Mucosa of descending colon (tissue), 3 donors: Measurements from ENCODE around the gene NIP7. TPM values are rescaled to one million over a fixed set of nuclear protein-coding genes. Genes with fewer than 3 reads are reported as not detected.

ENCODE experiments used
- total RNA-seq, 3 donors: library from RNA; stranded (reverse); fragmentation: NEBNext Ultra II Directional in 2 of 3; extraction: Animal tissue kit (Norgen Biotek cat#: 25700) in 2 of 3; gene quantifications; one replicate each; pipeline versions ENCODE4 v1.2.1 to v1.2.4, GENCODE V29; 2021 to 2023
- donor health status: DM: no; HTN: no; CAD: no; lungs with moderate emphysema.
- donor health status: DM: no; HTN: no; CAD: no.
- donor health status: DM: no; HTN: yes; CAD: no.

Gene NIP7
- total RNA-seq, 3 donors from 2014 or later: 20.1 to 25.1 (median 22.4) TPM

Other genes starting within 250 kb of the NIP7 start
- 10 to 100 TPM in 2 of 3 donors, 1 to 10 TPM in 1; 4.6 to 19.4 (median 15.0) TPM for gene HAS3, start 234.1 kb upstream of the NIP7 start, total RNA-seq
- gene CHTF8, start 207.2 kb upstream of the NIP7 start, total RNA-seq: 100 to 1,000 TPM in 1 of 3 donors, 10 to 100 TPM in 2; 88.5 to 107 (median 94.5) TPM
- 10 to 100 TPM; 18.6 to 33.2 (median 24.6) TPM for gene UTP4, start 207.1 kb upstream of the NIP7 start, total RNA-seq
- gene SNTB2, start 152.6 kb upstream of the NIP7 start, total RNA-seq: 10 to 100 TPM; 28.7 to 50.9 (median 34.0) TPM
- gene VPS4A, start 28.4 kb upstream of the NIP7 start, total RNA-seq: 10 to 100 TPM; 35.9 to 39.6 (median 36.3) TPM
- gene PDF, start 9.2 kb upstream of the NIP7 start, total RNA-seq: 10 to 100 TPM in 1 of 3 donors, 1 to 10 TPM in 2; 9.0 to 14.8 (median 10.0) TPM
- gene COG8, start 208 bp upstream of the NIP7 start, total RNA-seq: 10 to 100 TPM; 35.6 to 38.3 (median 36.8) TPM
- 10 to 100 TPM in 1 of 3 donors, 1 to 10 TPM in 2; 2.2 to 18.1 (median 2.3) TPM for gene TMED6, start 12.0 kb downstream of the NIP7 start, total RNA-seq
- gene TERF2, start 46.2 kb downstream of the NIP7 start, total RNA-seq: 10 to 100 TPM; 27.4 to 45.4 (median 35.1) TPM
- gene CYB5B, start 84.8 kb downstream of the NIP7 start, total RNA-seq: 100 to 1,000 TPM; 121 to 187 (median 159) TPM
- gene NFAT5, start 226.2 kb downstream of the NIP7 start, total RNA-seq: 10 to 100 TPM; 29.1 to 48.4 (median 39.8) TPM